Measurements from ENCODE around the gene FLCN. TPM values are rescaled to one million over a fixed set of nuclear protein-coding genes. Genes with fewer than 3 reads are reported as not detected.
A peak's percentile ranks its signal among the peaks of the same experiment; 100 is the strongest.

FLCN gene
- total and polyA plus RNA-seq, 2 of the 13 experiments (the other 11 are each of a cell fraction or from before 2014, with no cell fraction given), result 16.6 to 24.9 TPM

- TF ChIP-seq PRDM4 (CRISPR knock-in tag; IDR thresholded peaks at IDR 0.05; ENCODE audit: borderline replicate concordance), result no peak
- no peak for TF ChIP-seq THAP8 (CRISPR knock-in tag; IDR thresholded peaks at IDR 0.05; ENCODE audit: borderline replicate concordance)
- TF ChIP-seq ZNF235 (CRISPR knock-in tag; IDR thresholded peaks at IDR 0.05; ENCODE audit: borderline replicate concordance), result no peak; the same call in 1 of the 2 replicates
- peak; percentile 72; the same call in 1 of the 2 replicates for TF ChIP-seq ZNF558 (CRISPR knock-in tag; IDR thresholded peaks at IDR 0.05; ENCODE audit: borderline replicate concordance)
- no peak for TF ChIP-seq ZNF646 (CRISPR knock-in tag; IDR thresholded peaks at IDR 0.05)
- TF ChIP-seq ZUFSP (CRISPR knock-in tag; IDR thresholded peaks at IDR 0.05; ENCODE audit: borderline replicate concordance), result 0 out of 2 replicates have a peak, but pooled peaks have one; percentile 67
- no peak for TF ChIP-seq NCOR1 (IDR thresholded peaks at IDR 0.05; ENCODE audit: borderline replicate concordance, low read length)
- no peak for TF ChIP-seq NCOA5 (CRISPR knock-in tag; IDR thresholded peaks at IDR 0.05)
- TF ChIP-seq ZNF329 (CRISPR knock-in tag; IDR thresholded peaks at IDR 0.05; ENCODE audit: low read depth), result no peak
- TF ChIP-seq SKI (IDR thresholded peaks at IDR 0.05; ENCODE audit: partially characterized antibody), result no peak
- 0 out of 2 replicates have a peak, but pooled peaks have one; percentile 11 for TF ChIP-seq RNF2 (conservative IDR thresholded peaks at IDR 0.05; ENCODE audit: low read depth)
- 0 out of 2 replicates have a peak, but pooled peaks have one; percentile 21 for TF ChIP-seq ELF1 (CRISPR knock-in tag; IDR thresholded peaks at IDR 0.05)
- no peak for TF ChIP-seq NFKBIZ (CRISPR knock-in tag; IDR thresholded peaks at IDR 0.05)
- TF ChIP-seq ZNF382 (CRISPR knock-in tag; IDR thresholded peaks at IDR 0.05; ENCODE audit: borderline replicate concordance), result no peak
- no peak for TF ChIP-seq POLR2AphosphoS2 (IDR thresholded peaks at IDR 0.05; ENCODE audit: low read depth, low read length)
- no peak for TF ChIP-seq MIER3 (CRISPR knock-in tag; IDR thresholded peaks at IDR 0.05; ENCODE audit: borderline replicate concordance)
- TF ChIP-seq ZNF616 (CRISPR knock-in tag; IDR thresholded peaks at IDR 0.05; ENCODE audit: low read depth), result no peak
- TF ChIP-seq MED13 (CRISPR knock-in tag; IDR thresholded peaks at IDR 0.05), result 0 out of 2 replicates have a peak, but pooled peaks have one; percentile 18
Measured at GRCh38 chr17:17206913-17207335, 30.0 kb downstream of the FLCN start (continued).
